HepG2 (cell line): ENCODE data around the gene PLSCR4. TPM values are rescaled to one million over a fixed set of nuclear protein-coding genes. Genes with fewer than 3 reads are reported as not detected.

Experiments
- ATAC-seq: fragments of 200-7000 bp; cut with Tn5 transposase; 3 replicates; pipeline ENCODE4 v1.9.1; 2020; ENCODE audit warnings: mild to moderate bottlenecking, moderate library complexity
- BruUV-seq: library from RNA; stranded (reverse); fragments of 400-500 nt; replicated peaks from 2 replicates; lab custom pipeline; 2021; lab: Mats Ljungman, UMichigan
- CTCF ChIA-PET: fragments of 300-600 bp; formaldehyde crosslinking; extraction: SDS; loops from one replicate; lab custom pipeline; 2021; ENCODE audit warnings: low total read pairs, inconsistent platforms, low intra/inter-chr PET ratio; lab: Yijun Ruan, JAX
- POLR2A ChIA-PET: fragments of 350-600 bp; sonication (Branson Sonifier 250); formaldehyde crosslinking; loops from one replicate; lab custom pipeline; 2020; ENCODE audit warnings: antibody characterized with exemption, inconsistent platforms; lab: Yijun Ruan, JAX
- DNase-seq: peaks from one replicate; pipeline ENCODE4 v3.0.0-alpha.2; 2015; ENCODE audit warnings: low spot score
- FAIRE-seq: peaks from 3 replicates; lab custom pipeline; 2011; peaks lifted over from hg19 to GRCh38; lab: Jason Lieb, UNC
- H2AFZ ChIP-seq: one replicate; pipeline ENCODE4 v1.6.1; 2011; ENCODE audit warnings: low read length, inconsistent platforms
- H3K27ac ChIP-seq: fragments of 300-600 bp; 3 replicates; pipeline ENCODE4 v1.8.0; 2011; ENCODE audit warnings: mixed run types, mild to moderate bottlenecking, mixed read lengths, low read length, inconsistent platforms; ENCODE audit not compliant: insufficient read depth; ENCODE audit errors: extremely low read length
- H3K27me3 ChIP-seq, 2 experiments: fragments of 200-600 bp in 1 of 2; 2 replicates in 1 of 2; 3 replicates in 1 of 2; pipeline versions ENCODE4 v1.6.0 to v1.8.0; 2011; ENCODE audit warnings: low read length in 2 of 2, mild to moderate bottlenecking in 2 of 2, moderate library complexity in 2 of 2, inconsistent platforms in 1 of 2; ENCODE audit not compliant: insufficient read depth in 2 of 2, control insufficient read depth in 1 of 2
- H3K36me3 ChIP-seq, 2 experiments: fragments of 200-600 bp in 1 of 2; replicated peaks in 1 of 2; 2 replicates in 1 of 2; 3 replicates in 1 of 2; pipeline versions ENCODE4 v1.5.1 to v1.8.0; 2011; ENCODE audit warnings: low read length in 2 of 2, inconsistent platforms in 1 of 2; ENCODE audit not compliant: insufficient read depth in 2 of 2, control insufficient read depth in 1 of 2
- H3K4me1 ChIP-seq: 2 replicates; pipeline ENCODE4 v1.5.1; 2012; ENCODE audit warnings: low read length, inconsistent platforms; ENCODE audit not compliant: insufficient read depth
- H3K4me2 ChIP-seq: 2 replicates; pipeline ENCODE4 v1.6.0; 2011; ENCODE audit warnings: low read depth, low read length, inconsistent platforms
- H3K4me3 ChIP-seq, 3 experiments: fragments of 200-600 bp in 1 of 3; sonication (generic), shearing (Covaris generic) in 1 of 3; replicated peaks in 1 of 3; 2 replicates each; pipeline ENCODE4 v1.5.1; 2011 to 2016; ENCODE audit warnings: low read length in 3 of 3, inconsistent platforms in 2 of 3, low read depth in 2 of 3, mild to moderate bottlenecking in 2 of 3, control low read depth in 1 of 3, mixed read lengths in 1 of 3; ENCODE audit not compliant: insufficient read depth in 1 of 3
- H3K79me2 ChIP-seq: one replicate; pipeline ENCODE4 v1.6.1; 2011; ENCODE audit warnings: low read length, inconsistent platforms; ENCODE audit not compliant: insufficient read depth
- H3K9ac ChIP-seq: 2 replicates; pipeline ENCODE4 v1.6.0; 2011; ENCODE audit warnings: mild to moderate bottlenecking, low read depth, low read length, inconsistent platforms; ENCODE audit not compliant: insufficient read depth
- H3K9me3 ChIP-seq: 2 replicates; pipeline ENCODE4 v1.5.1; 2012; ENCODE audit warnings: mild to moderate bottlenecking, low read length
- H4K20me1 ChIP-seq: 2 replicates; pipeline ENCODE4 v1.6.0; 2011; ENCODE audit warnings: inconsistent platforms, mild to moderate bottlenecking, low read length, moderate library complexity; ENCODE audit not compliant: insufficient read depth
- CEBPG ChIP-seq: IDR thresholded peaks from 2 replicates; pipeline ENCODE4 v1.6.1; 2016
- ELF3 ChIP-seq: IDR thresholded peaks from 2 replicates; pipeline ENCODE4 v1.6.1; 2016; ENCODE audit warnings: missing genetic modification reagents, missing compliant biosample characterization
- GATA4 ChIP-seq: sonication (generic); IDR thresholded peaks from 2 replicates; pipeline ENCODE4 v1.6.1; 2016; ENCODE audit warnings: antibody characterized with exemption, low read depth, borderline replicate concordance
- KMT2B ChIP-seq: IDR thresholded peaks from 2 replicates; pipeline ENCODE4 v1.6.1; 2016; ENCODE audit warnings: missing genetic modification reagents, missing compliant biosample characterization
- NFRKB ChIP-seq: fragments of 450-650 bp; IDR thresholded peaks from 2 replicates; pipeline ENCODE4 v1.6.1; 2017
- PITX1 ChIP-seq: sonication (generic); formaldehyde crosslinking; IDR thresholded peaks from 2 replicates; pipeline ENCODE4 v1.5.1; 2020; ENCODE audit warnings: mild to moderate bottlenecking, missing genetic modification reagents
- RBAK ChIP-seq: sonication (generic); formaldehyde crosslinking; IDR thresholded peaks from 2 replicates; pipeline ENCODE4 v1.5.1; 2020; ENCODE audit warnings: mild to moderate bottlenecking, missing genetic modification reagents
- SAFB2 ChIP-seq: sonication (generic); formaldehyde crosslinking; IDR thresholded peaks from 2 replicates; pipeline ENCODE4 v1.5.1; 2020; ENCODE audit warnings: missing genetic modification reagents, low read depth, mild to moderate bottlenecking, borderline replicate concordance
- THYN1 ChIP-seq: sonication (generic); formaldehyde crosslinking; IDR thresholded peaks from 2 replicates; pipeline ENCODE4 v1.8.1; 2023; ENCODE audit warnings: low read depth, mild to moderate bottlenecking, moderate library complexity, missing genetic modification reagents, borderline replicate concordance
- ZNF562 ChIP-seq: sonication (generic); formaldehyde crosslinking; IDR thresholded peaks from 2 replicates; pipeline ENCODE4 v1.8.0; 2022; ENCODE audit warnings: missing genetic modification reagents, borderline replicate concordance
- ZNF574 ChIP-seq: sonication (generic); formaldehyde crosslinking; IDR thresholded peaks from 2 replicates; pipeline ENCODE4 v1.4.0; 2020; ENCODE audit warnings: missing genetic modification reagents
- ZNF816 ChIP-seq: sonication (generic); formaldehyde crosslinking; IDR thresholded peaks from 2 replicates; pipeline ENCODE4 v1.8.0; 2022; ENCODE audit warnings: missing genetic modification reagents, mild to moderate bottlenecking, borderline replicate concordance
- in situ Hi-C: cut with HindIII; loops from 2 replicates; pipeline ENCODE4 v1.10.0; 2017; ENCODE audit warnings: low pct_unique_long_range_greater_than_20kb; ENCODE audit not compliant: extremely low pct_ligation_motif_present
- intact Hi-C: fragments of 100-400 bp; cut with micrococcal nuclease; formaldehyde crosslinking; loops from one replicate; pipeline ENCODE4 v1.10.0; 2022; ENCODE audit not compliant: unreplicated experiment
- polyA plus RNA-seq, 8 experiments: library from polyadenylated mRNA; depleted of rRNA in 3 of 8; stranded (reverse) in 7 of 8; unstranded in 1 of 8; fragments of >200 nt; fragmentation: Illumina TruSeq in 4 of 8; extraction: Trizol in 4 of 8; gene quantifications; 2 replicates each; pipeline versions ENCODE4 v1.2.1 to v1.2.3, GENCODE V29; 2011 to 2016; ENCODE audit warnings: low read depth in 4 of 8, missing spikeins in 1 of 8, mixed read lengths in 1 of 8; ENCODE audit not compliant: insufficient read depth in 1 of 8
- total RNA-seq, 5 experiments: library from RNA; depleted of rRNA; stranded (reverse); fragments of >200 nt; fragmentation: Illumina TruSeq; extraction: Trizol; gene quantifications; 2 replicates each; pipeline ENCODE4 v1.2.3, GENCODE V29; 2016; ENCODE audit warnings: low read depth in 1 of 5
- TF ChIP-seq, protein P1 (sequence below): sonication (generic); formaldehyde crosslinking; conservative IDR thresholded peaks from 2 replicates; pipeline ENCODE4 v1.4.0; 2020; ENCODE audit warnings: missing genetic modification reagents
- TF ChIP-seq, protein P2 (sequence below), 2 experiments: IDR thresholded peaks; 2 replicates each; pipeline ENCODE4 v1.6.1; 2011 to 2012; ENCODE audit warnings: low read length in 2 of 2, borderline replicate concordance in 1 of 2, low read depth in 1 of 2, mild to moderate bottlenecking in 1 of 2, moderate library complexity in 1 of 2

Gene PLSCR4
- total and polyA plus RNA-seq, 2 of the 13 experiments (the other 11 are each of a cell fraction or from before 2014, with no cell fraction given): 1.5 to 59.0 TPM

DNA sequence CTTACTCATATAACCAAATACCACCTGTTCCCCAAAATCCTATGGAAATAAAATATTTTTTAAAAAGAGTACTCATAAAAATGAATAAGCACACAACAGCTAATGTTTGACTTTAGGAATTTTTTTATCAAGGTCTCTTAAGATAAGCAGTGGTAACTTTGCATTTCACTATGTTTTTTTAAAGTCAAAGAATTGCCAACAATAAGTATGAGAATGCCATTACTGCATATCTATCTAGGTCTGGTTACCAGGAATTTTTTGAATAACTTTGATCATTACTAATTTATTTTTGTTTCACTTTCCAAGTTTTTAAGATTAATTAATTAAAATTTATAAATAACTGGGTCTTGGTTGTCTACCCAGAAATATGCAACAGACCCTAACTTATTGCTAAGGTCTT, 41.5 kb downstream of the PLSCR4 start:
- H3K36me3 ChIP-seq: peaks cover 3 to 10% of the 10 kb centered on the region in 2 experiments; a peak in 4 of 5 replicates
- no peaks in the 10 kb centered on the region for H3K79me2 ChIP-seq
- ATAC-seq: no peak
- H2AFZ ChIP-seq: no peak overlapping the region
- H3K27ac ChIP-seq: no peak overlapping the region
- no peak overlapping the region for H3K4me3 ChIP-seq
- no peak overlapping the region for H3K9ac ChIP-seq
- TF ChIP-seq ZNF816: no peak
- no peak for TF ChIP-seq ELF3 (CRISPR knock-in tag)
- TF ChIP-seq THYN1: no peak
- no peak for TF ChIP-seq GATA4
- TF ChIP-seq RBAK: no peak
- no peak for TF ChIP-seq KMT2B (CRISPR knock-in tag)
- TF ChIP-seq, protein P1, sequence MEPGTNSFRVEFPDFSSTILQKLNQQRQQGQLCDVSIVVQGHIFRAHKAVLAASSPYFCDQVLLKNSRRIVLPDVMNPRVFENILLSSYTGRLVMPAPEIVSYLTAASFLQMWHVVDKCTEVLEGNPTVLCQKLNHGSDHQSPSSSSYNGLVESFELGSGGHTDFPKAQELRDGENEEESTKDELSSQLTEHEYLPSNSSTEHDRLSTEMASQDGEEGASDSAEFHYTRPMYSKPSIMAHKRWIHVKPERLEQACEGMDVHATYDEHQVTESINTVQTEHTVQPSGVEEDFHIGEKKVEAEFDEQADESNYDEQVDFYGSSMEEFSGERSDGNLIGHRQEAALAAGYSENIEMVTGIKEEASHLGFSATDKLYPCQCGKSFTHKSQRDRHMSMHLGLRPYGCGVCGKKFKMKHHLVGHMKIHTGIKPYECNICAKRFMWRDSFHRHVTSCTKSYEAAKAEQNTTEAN (CRISPR knock-in tag): no peak
- TF ChIP-seq NFRKB: no peak
- TF ChIP-seq ZNF562: no peak
- TF ChIP-seq ZNF574 (CRISPR knock-in tag): no peak
- TF ChIP-seq PITX1 (CRISPR knock-in tag): no peak
- no peak for TF ChIP-seq SAFB2
- TF ChIP-seq CEBPG (CRISPR knock-in tag): no peak
- TF ChIP-seq, protein P2, sequence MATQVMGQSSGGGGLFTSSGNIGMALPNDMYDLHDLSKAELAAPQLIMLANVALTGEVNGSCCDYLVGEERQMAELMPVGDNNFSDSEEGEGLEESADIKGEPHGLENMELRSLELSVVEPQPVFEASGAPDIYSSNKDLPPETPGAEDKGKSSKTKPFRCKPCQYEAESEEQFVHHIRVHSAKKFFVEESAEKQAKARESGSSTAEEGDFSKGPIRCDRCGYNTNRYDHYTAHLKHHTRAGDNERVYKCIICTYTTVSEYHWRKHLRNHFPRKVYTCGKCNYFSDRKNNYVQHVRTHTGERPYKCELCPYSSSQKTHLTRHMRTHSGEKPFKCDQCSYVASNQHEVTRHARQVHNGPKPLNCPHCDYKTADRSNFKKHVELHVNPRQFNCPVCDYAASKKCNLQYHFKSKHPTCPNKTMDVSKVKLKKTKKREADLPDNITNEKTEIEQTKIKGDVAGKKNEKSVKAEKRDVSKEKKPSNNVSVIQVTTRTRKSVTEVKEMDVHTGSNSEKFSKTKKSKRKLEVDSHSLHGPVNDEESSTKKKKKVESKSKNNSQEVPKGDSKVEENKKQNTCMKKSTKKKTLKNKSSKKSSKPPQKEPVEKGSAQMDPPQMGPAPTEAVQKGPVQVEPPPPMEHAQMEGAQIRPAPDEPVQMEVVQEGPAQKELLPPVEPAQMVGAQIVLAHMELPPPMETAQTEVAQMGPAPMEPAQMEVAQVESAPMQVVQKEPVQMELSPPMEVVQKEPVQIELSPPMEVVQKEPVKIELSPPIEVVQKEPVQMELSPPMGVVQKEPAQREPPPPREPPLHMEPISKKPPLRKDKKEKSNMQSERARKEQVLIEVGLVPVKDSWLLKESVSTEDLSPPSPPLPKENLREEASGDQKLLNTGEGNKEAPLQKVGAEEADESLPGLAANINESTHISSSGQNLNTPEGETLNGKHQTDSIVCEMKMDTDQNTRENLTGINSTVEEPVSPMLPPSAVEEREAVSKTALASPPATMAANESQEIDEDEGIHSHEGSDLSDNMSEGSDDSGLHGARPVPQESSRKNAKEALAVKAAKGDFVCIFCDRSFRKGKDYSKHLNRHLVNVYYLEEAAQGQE (IDR thresholded peaks at IDR 0.05; ENCODE audit: borderline replicate concordance in 1 of 2, low read depth in 1 of 2, low read length in 2 of 2): no peak
- BruUV-seq: no TSS peak
- FAIRE-seq: no peak
- ChIA-PET CTCF (no interaction called here), POLR2A (no interaction called here)
- H3K9me3 ChIP-seq: no peaks in the 10 kb centered on the region
- intact Hi-C loops (no loop called here), in situ Hi-C loops (no loop called here)
- no peak overlapping the region for H3K4me2 ChIP-seq
- H3K27me3 ChIP-seq: no peaks in the 10 kb centered on the region
- DNase-seq: no peak
- H3K4me1 ChIP-seq: no peaks in the 10 kb centered on the region
- H4K20me1 ChIP-seq: peaks cover 8% of the 10 kb centered on the region; the same call in 1 of the 2 replicates
